Cerebellar nuclear complex (tissue), 1 donor: ENCODE measurements around the gene CELSR3.

Experiments
- DNase-seq, 2 experiments: peaks; one replicate each; lab custom pipeline; 2025; lab: John Stamatoyannopoulos, UW

Gene CELSR3

GRCh38 chr3:48599509-48600285 lies 63.0 kb downstream of the CELSR3 start:
- DNase-seq: no peak

GRCh38 chr3:48599077-48599501 lies 63.6 kb downstream of the CELSR3 start:
- DNase-seq: no peak

GRCh38 chr3:48598323-48599076 lies 64.2 kb downstream of the CELSR3 start:
- DNase-seq: no peak

GRCh38 chr3:48597408-48597800 lies 65.3 kb downstream of the CELSR3 start:
- DNase-seq: no peak

GRCh38 chr3:48596676-48597407 lies 65.8 kb downstream of the CELSR3 start:
- DNase-seq: no peak

- DNase-seq: no peak
Observed at GRCh38 chr3:48596157-48596556, 66.5 kb downstream of the CELSR3 start.

- DNase-seq: no peak
Observed at GRCh38 chr3:48595526-48596121, 67.1 kb downstream of the CELSR3 start.

- no peak for DNase-seq
Observed at GRCh38 chr3:48595075-48595525, 67.6 kb downstream of the CELSR3 start, which contains the start of gene COL7A1. Gene COL7A1 (minus strand): TSS chr3:48595329. CDS start chr3:48595159, 170 bp downstream.

GRCh38 chr3:48594417-48595049 lies 68.2 kb downstream of the CELSR3 start:
- DNase-seq: no peak

- DNase-seq: no peak
Observed at GRCh38 chr3:48593337-48593736, 69.3 kb downstream of the CELSR3 start.

GRCh38 chr3:48592519-48593087 lies 70.1 kb downstream of the CELSR3 start:
- no peak for DNase-seq

GRCh38 chr3:48591886-48592518 lies 70.7 kb downstream of the CELSR3 start:
- DNase-seq: no peak

GRCh38 chr3:48591436-48591835 lies 71.2 kb downstream of the CELSR3 start:
- no peak for DNase-seq

GRCh38 chr3:48588230-48588629 lies 74.5 kb downstream of the CELSR3 start:
- DNase-seq: no peak

- no peak for DNase-seq
Observed at GRCh38 chr3:48587686-48588085, 75.0 kb downstream of the CELSR3 start.
